Neuronal stem cell (in vitro differentiated cells): ENCODE data around the gene AP5Z1.

Experiments used
- DNase-seq: peaks from one replicate; pipeline ENCODE4 v3.0.0-alpha.2; 2013; ENCODE audit warnings: low spot score
- H2AFZ ChIP-seq: one replicate; pipeline ENCODE4 v1.6.1; 2013; ENCODE audit warnings: mild to moderate bottlenecking, low read length, inconsistent platforms
- H2AK5ac ChIP-seq: 2 replicates; pipeline ENCODE4 v1.6.1; 2013; ENCODE audit warnings: low read depth, mild to moderate bottlenecking, inconsistent platforms, low read length, moderate library complexity, mixed read lengths
- H2BK120ac ChIP-seq: 2 replicates; pipeline ENCODE4 v1.6.1; 2013; ENCODE audit warnings: low read depth, mild to moderate bottlenecking, inconsistent platforms, low read length, moderate library complexity, mixed read lengths
- H2BK12ac ChIP-seq: one replicate; pipeline ENCODE4 v1.6.1; 2013; ENCODE audit warnings: low read length, inconsistent platforms
- H2BK15ac ChIP-seq: 2 replicates; pipeline ENCODE4 v1.6.1; 2013; ENCODE audit warnings: mild to moderate bottlenecking, low read length, inconsistent platforms, mixed read lengths
- H2BK5ac ChIP-seq: one replicate; pipeline ENCODE4 v1.6.1; 2013; ENCODE audit warnings: inconsistent platforms, mild to moderate bottlenecking, low read length, moderate library complexity
- H3K14ac ChIP-seq: one replicate; pipeline ENCODE4 v1.6.1; 2013; ENCODE audit warnings: low read length, inconsistent platforms
- H3K18ac ChIP-seq: 2 replicates; pipeline ENCODE4 v1.6.1; 2013; ENCODE audit warnings: low read length, inconsistent platforms
- H3K23ac ChIP-seq: 2 replicates; pipeline ENCODE4 v1.6.1; 2013; ENCODE audit warnings: low read depth, mild to moderate bottlenecking, mixed read lengths, low read length, inconsistent platforms; ENCODE audit not compliant: poor library complexity
- H3K27ac ChIP-seq: replicated peaks from 3 replicates; pipeline ENCODE4 v1.5.1; 2013; ENCODE audit warnings: low read length, inconsistent platforms
- H3K27me3 ChIP-seq, 3 experiments: 2 replicates each; pipeline ENCODE4 v1.6.1; 2013; ENCODE audit warnings: low read length in 3 of 3, mild to moderate bottlenecking in 2 of 3, inconsistent platforms in 1 of 3, low read depth in 1 of 3, mixed read lengths in 1 of 3, moderate library complexity in 1 of 3; ENCODE audit not compliant: control insufficient read depth in 3 of 3, insufficient read depth in 3 of 3
- H3K36me3 ChIP-seq, 2 donors: replicated peaks in 1 of 2; 2 replicates each; pipeline ENCODE4 v1.6.1; 2013; ENCODE audit warnings: low read length in 2 of 2; ENCODE audit not compliant: control insufficient read depth in 2 of 2, insufficient read depth in 2 of 2
- H3K4ac ChIP-seq: 2 replicates; pipeline ENCODE4 v1.6.1; 2013; ENCODE audit warnings: inconsistent platforms, mild to moderate bottlenecking, low read length, moderate library complexity
- H3K4me1 ChIP-seq, 2 donors: 1 replicate in 1 of 2; 2 replicates in 1 of 2; pipeline ENCODE4 v1.6.1; 2013; ENCODE audit warnings: low read length in 2 of 2, low read depth in 1 of 2; ENCODE audit not compliant: control insufficient read depth in 2 of 2, insufficient read depth in 1 of 2
- H3K4me2 ChIP-seq: one replicate; pipeline ENCODE4 v1.6.1; 2013; ENCODE audit warnings: mild to moderate bottlenecking, low read length, inconsistent platforms; ENCODE audit not compliant: insufficient read depth, poor library complexity, severe bottlenecking
- H3K4me3 ChIP-seq, 2 donors: 2 replicates each; pipeline ENCODE4 v1.5.1; 2013; ENCODE audit warnings: low read length in 2 of 2, mild to moderate bottlenecking in 2 of 2, inconsistent platforms in 1 of 2, moderate library complexity in 1 of 2
- H3K79me1 ChIP-seq: one replicate; pipeline ENCODE4 v1.6.1; 2013; ENCODE audit warnings: low read depth, mild to moderate bottlenecking, inconsistent platforms, low read length, moderate library complexity
- H3K9ac ChIP-seq: one replicate; pipeline ENCODE4 v1.6.1; 2013; ENCODE audit warnings: mild to moderate bottlenecking, low read depth, low read length, inconsistent platforms; ENCODE audit not compliant: poor library complexity
- H3K9me3 ChIP-seq, 2 donors: replicated peaks in 1 of 2; 2 replicates each; pipeline versions ENCODE3 to v1.6.1; 2013; ENCODE audit warnings: low read length in 2 of 2, mild to moderate bottlenecking in 2 of 2, inconsistent platforms in 1 of 2, low read depth in 1 of 2, mixed read lengths in 1 of 2, moderate library complexity in 1 of 2; ENCODE audit not compliant: control insufficient read depth in 2 of 2, insufficient read depth in 1 of 2
- H4K8ac ChIP-seq: one replicate; pipeline ENCODE4 v1.6.1; 2013; ENCODE audit warnings: low read depth, mild to moderate bottlenecking, inconsistent platforms, low read length, moderate library complexity
- H4K91ac ChIP-seq: one replicate; pipeline ENCODE4 v1.6.1; 2013; ENCODE audit warnings: low read length, low read depth, mild to moderate bottlenecking, inconsistent platforms; ENCODE audit not compliant: poor library complexity
- WGBS, 2 donors: extraction: QIAGEN DNeasy Blood & Tissue Kit; methylation state at CpG; one replicate each; pipeline ENCODE4 v1.1.7; 2013; ENCODE audit warnings: missing lambda C conversion rate in 2 of 2, mixed read lengths in 1 of 2; ENCODE audit not compliant: insufficient read length in 2 of 2, insufficient replicate concordance in 1 of 2; ENCODE audit errors: extremely low coverage in 2 of 2; 5-methylcytosine and 5-hydroxymethylcytosine counted together

The AP5Z1 gene

DNA sequence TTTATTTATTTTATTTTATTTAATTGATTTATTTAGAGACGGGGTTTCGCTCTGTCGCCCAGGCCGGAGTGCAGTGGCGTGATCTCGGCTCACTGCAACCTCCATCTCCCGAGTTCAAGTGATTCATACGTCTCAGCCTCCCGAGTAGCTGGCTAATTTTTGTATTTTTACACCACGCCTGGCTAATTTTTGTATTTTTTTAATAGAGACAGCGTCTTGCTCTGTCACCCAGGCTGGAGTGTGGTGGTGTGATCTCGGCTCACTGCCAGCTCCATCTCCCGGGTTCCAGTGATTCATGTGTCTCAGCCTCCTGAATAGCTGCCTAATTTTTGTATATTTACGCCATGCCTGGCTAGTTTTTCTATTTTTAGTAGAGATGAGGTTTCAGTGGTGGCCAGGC lies 34.2 kb downstream of the AP5Z1 start:
- no peaks in the 10 kb centered on the region for H3K9me3 ChIP-seq
- WGBS, 2 donors: no CpG with 5 or more reads among the region's 14 CpGs
- H2BK12ac ChIP-seq: no peak overlapping the region
- H3K36me3 ChIP-seq: peaks cover 0 to 4% of the 10 kb centered on the region in 2 donors
- no peak overlapping the region for H2AK5ac ChIP-seq
- H3K9ac ChIP-seq: no peak overlapping the region
- no peaks in the 10 kb centered on the region for H3K27me3 ChIP-seq
- H2AFZ ChIP-seq: no peak overlapping the region
- no peak overlapping the region for H2BK120ac ChIP-seq
- no peak overlapping the region for H3K14ac ChIP-seq
- H2BK5ac ChIP-seq: no peak overlapping the region
- H3K27ac ChIP-seq: no peak overlapping the region
- H4K8ac ChIP-seq: no peak overlapping the region
- DNase-seq: no peak
- H2BK15ac ChIP-seq: no peak overlapping the region
- no peak overlapping the region for H3K18ac ChIP-seq
- no peak overlapping the region for H3K23ac ChIP-seq
- H3K4me1 ChIP-seq: peaks cover 0 to 1% of the 10 kb centered on the region in 2 donors
- H3K79me1 ChIP-seq: no peaks in the 10 kb centered on the region
- no peak overlapping the region for H4K91ac ChIP-seq
- H3K4me2 ChIP-seq: no peak overlapping the region
- H3K4me3 ChIP-seq: no peak overlapping the region
- no peak overlapping the region for H3K4ac ChIP-seq

DNA sequence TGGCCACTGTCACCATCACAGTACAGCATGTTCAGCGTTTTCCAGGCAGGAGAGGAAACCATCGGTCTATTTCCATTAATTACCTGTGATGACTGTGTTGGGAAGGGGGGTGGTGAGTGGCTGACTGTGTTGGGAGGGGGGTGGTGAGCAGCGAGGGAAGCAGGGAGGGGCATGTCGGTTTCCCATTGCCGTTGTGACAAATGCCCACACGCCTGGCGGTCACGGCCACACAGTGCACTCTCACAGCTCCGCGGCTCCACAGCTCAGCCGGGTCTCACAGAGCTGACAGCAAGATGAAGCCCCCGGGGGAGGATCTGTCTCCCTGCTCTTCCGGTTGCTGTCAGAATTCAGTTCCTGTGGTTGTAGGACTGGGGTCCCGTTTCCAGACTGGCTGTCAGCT lies 39.0 kb downstream of the AP5Z1 start:
- no peaks in the 10 kb centered on the region for H3K79me1 ChIP-seq
- whole genome bisulfite sequencing, 2 donors: no CpG with 5 or more reads among the region's 14 CpGs
- H2BK5ac ChIP-seq: no peak overlapping the region
- no peak overlapping the region for H3K9ac ChIP-seq
- H3K27ac ChIP-seq: no peak overlapping the region
- H3K4me2 ChIP-seq: no peak overlapping the region
- H4K8ac ChIP-seq: no peak overlapping the region
- peaks cover 0 to 4% of the 10 kb centered on the region in 2 donors for H3K36me3 ChIP-seq
- no peak overlapping the region for H3K18ac ChIP-seq
- H2BK15ac ChIP-seq: no peak overlapping the region
- H3K14ac ChIP-seq: no peak overlapping the region
- H3K9me3 ChIP-seq: no peaks in the 10 kb centered on the region
- no peaks in the 10 kb centered on the region for H3K4me1 ChIP-seq
- H2BK120ac ChIP-seq: no peak overlapping the region
- no peak overlapping the region for H3K4ac ChIP-seq
- no peak overlapping the region for H2AFZ ChIP-seq
- H4K91ac ChIP-seq: no peak overlapping the region
- no peak overlapping the region for H3K4me3 ChIP-seq
- no peaks in the 10 kb centered on the region for H3K27me3 ChIP-seq
- no peak overlapping the region for H2BK12ac ChIP-seq
- peak overlapping the region; percentile 60 for H3K23ac ChIP-seq
- DNase-seq: no peak
- no peak overlapping the region for H2AK5ac ChIP-seq

DNA sequence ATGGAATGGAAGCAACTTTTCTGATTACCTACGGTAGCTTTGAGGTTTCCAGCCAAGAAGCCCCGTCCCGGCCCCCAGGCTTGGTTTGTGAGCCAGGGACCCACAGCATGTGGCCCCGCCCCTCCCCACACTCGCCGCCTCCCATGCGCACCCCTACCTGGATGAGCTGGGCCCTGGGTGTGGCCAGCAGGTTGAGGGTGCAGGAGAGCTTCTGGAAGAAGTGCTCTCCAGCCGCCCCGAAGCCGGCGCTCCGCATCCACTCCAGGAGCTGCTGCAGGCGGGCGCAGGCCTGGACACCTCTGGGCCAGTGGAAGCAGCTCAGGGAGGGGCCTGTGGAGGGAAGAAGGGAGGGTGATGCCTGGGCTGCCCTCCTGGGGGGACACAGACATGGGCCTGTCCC lies 39.7 kb downstream of the AP5Z1 start:
- Histone ChIP-seq H2BK12ac (no peak overlapping the region), H2BK5ac (peak overlapping the region; percentile 53), H3K27me3 (no peaks in the 10 kb centered on the region), H3K4me2 (no peak overlapping the region), H3K79me1 (no peaks in the 10 kb centered on the region), H3K9me3 (no peaks in the 10 kb centered on the region), H2AK5ac (no peak overlapping the region), H2AFZ (no peak overlapping the region), H3K18ac (peak overlapping the region; percentile 76), H4K8ac (no peak overlapping the region), H2BK120ac (no peak overlapping the region), H2BK15ac (peak overlapping the region; percentile 58), H3K4me3 (no peak overlapping the region), H3K9ac (peak overlapping the region; percentile 60), H3K36me3 (peaks cover 0 to 4% of the 10 kb centered on the region in 2 donors), H4K91ac (no peak overlapping the region), H3K23ac (no peak overlapping the region), H3K4ac (no peak overlapping the region), H3K4me1 (no peaks in the 10 kb centered on the region), H3K27ac (no peak overlapping the region), H3K14ac (peak overlapping the region; percentile 3)
- no CpG with 5 or more reads among the region's 14 CpGs for WGBS, 2 donors
- no peak for DNase-seq

DNA sequence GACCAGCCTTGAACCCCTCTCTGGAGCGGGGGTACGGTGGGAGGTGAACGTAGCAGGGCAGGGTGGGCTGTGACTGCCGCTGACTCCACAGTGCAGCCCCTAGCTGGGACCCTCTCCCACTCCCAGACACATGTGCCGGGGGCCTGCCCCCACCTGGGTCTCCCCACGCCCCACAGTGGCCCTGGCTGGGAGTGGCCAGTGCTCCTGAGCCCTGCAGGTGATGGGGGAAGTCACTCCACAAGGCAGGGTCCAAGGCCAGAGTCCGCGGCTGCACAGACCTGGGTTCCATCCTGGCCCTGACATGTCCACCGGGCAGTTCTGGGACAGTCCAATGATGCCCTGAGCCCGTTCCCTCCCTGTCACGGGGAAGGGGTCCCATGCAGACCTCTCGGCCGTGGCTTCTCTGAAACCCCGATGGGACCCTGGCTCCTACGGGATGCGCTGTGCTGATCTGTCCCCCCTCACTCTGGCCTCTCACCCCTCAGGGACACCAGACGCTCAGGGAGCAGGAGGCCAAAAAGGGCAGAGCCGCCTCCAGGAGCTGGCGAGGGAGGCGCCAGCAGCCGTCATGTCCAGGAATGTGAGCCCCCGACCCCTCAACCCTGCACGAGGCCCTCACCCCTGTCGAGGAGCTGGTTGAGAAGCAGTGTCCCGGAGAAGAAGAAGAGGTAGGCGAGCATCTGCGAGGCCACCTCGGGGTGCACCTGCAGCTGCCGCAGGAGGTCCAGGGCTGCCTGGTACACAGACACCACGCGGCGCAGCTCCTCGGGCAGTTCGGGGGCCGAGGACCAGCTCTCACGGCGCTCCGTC lies 40.4 kb downstream of the AP5Z1 start:
- Histone ChIP-seq H4K91ac (peak overlapping the region; percentile 89), H2BK12ac (no peak overlapping the region), H4K8ac (no peak overlapping the region), H3K27ac (no peak overlapping the region), H3K36me3 (peaks cover 0 to 4% of the 10 kb centered on the region in 2 donors), H3K4me2 (no peak overlapping the region), H3K79me1 (no peaks in the 10 kb centered on the region), H2BK15ac (peak overlapping the region; percentile 58), H3K4me1 (no peaks in the 10 kb centered on the region), H3K23ac (peak overlapping the region; percentile 65), H3K18ac (peak overlapping the region; percentile 76), H2BK5ac (peak overlapping the region; percentile 53), H2AK5ac (peak overlapping the region; percentile 92), H3K4ac (peak overlapping the region; percentile 37), H3K9me3 (no peaks in the 10 kb centered on the region), H3K27me3 (no peaks in the 10 kb centered on the region), H3K9ac (peak overlapping the region; percentile 60), H3K14ac (peak overlapping the region; percentile 71), H2AFZ (no peak overlapping the region), H3K4me3 (no peak overlapping the region), H2BK120ac (peak overlapping the region; percentile 54)
- no peak for DNase-seq
- WGBS, 2 donors: no CpG with 5 or more reads among the region's 38 CpGs
